Osteoblast (primary cell): ENCODE measurements around the gene TRA2B. TPM values are rescaled to one million over a fixed set of nuclear protein-coding genes. Genes with fewer than 3 reads are reported as not detected.

Source experiments
- DNase-seq: peaks from one replicate; pipeline ENCODE4 v3.0.0; 2011; ENCODE audit warnings: low spot score, mixed read lengths; ENCODE audit not compliant: insufficient read length; ENCODE audit errors: missing footprints
- H2AFZ ChIP-seq: 2 replicates; pipeline ENCODE4 v1.6.0; 2011; ENCODE audit warnings: mild to moderate bottlenecking, low read length
- H3K27ac ChIP-seq: 2 replicates; pipeline ENCODE4 v1.5.1; 2011; ENCODE audit warnings: mild to moderate bottlenecking, low read depth, low read length, moderate library complexity
- H3K27me3 ChIP-seq: 2 replicates; pipeline ENCODE4 v1.6.0; 2012; ENCODE audit warnings: mild to moderate bottlenecking, control low read depth, inconsistent platforms, low read length, moderate library complexity; ENCODE audit not compliant: insufficient read depth
- H3K36me3 ChIP-seq: 2 replicates; pipeline ENCODE4 v1.5.1; 2011; ENCODE audit warnings: mild to moderate bottlenecking, low read length, control low read depth, moderate library complexity; ENCODE audit not compliant: insufficient read depth
- H3K4me1 ChIP-seq: 2 replicates; pipeline ENCODE4 v1.5.1; 2011; ENCODE audit warnings: mild to moderate bottlenecking, low read length, control low read depth, moderate library complexity; ENCODE audit not compliant: insufficient read depth
- H3K4me2 ChIP-seq: 2 replicates; pipeline ENCODE4 v1.6.0; 2011; ENCODE audit warnings: mild to moderate bottlenecking, low read length; ENCODE audit not compliant: insufficient read depth
- H3K4me3 ChIP-seq: fragments of 200-600 bp; sonication (generic); 3 replicates; pipeline ENCODE4 v1.5.1; 2012; ENCODE audit warnings: mild to moderate bottlenecking, low read length, inconsistent platforms; ENCODE audit not compliant: insufficient read depth
- H3K79me2 ChIP-seq: 2 replicates; pipeline ENCODE4 v1.6.0; 2012; ENCODE audit warnings: mild to moderate bottlenecking, low read length, control low read depth, inconsistent platforms; ENCODE audit not compliant: insufficient read depth
- H3K9me3 ChIP-seq: 2 replicates; pipeline ENCODE4 v1.5.1; 2011; ENCODE audit warnings: low read depth, low read length, control low read depth
- H4K20me1 ChIP-seq: 2 replicates; pipeline ENCODE4 v1.6.0; 2012; ENCODE audit warnings: mild to moderate bottlenecking, low read length, control low read depth; ENCODE audit not compliant: insufficient read depth
- CTCF ChIP-seq: IDR thresholded peaks from 2 replicates; pipeline ENCODE4 v1.5.1; 2011; ENCODE audit warnings: mild to moderate bottlenecking, low read depth, low read length, moderate library complexity; ENCODE audit errors: extremely low read depth
- total RNA-seq: library from RNA; depleted of rRNA; stranded (reverse); fragments of >200 nt; gene quantifications from 2 replicates; pipeline ENCODE4 v1.2.3, GENCODE V29; 2012

Gene TRA2B
- total RNA-seq, 1 donor = 111 TPM

DNA sequence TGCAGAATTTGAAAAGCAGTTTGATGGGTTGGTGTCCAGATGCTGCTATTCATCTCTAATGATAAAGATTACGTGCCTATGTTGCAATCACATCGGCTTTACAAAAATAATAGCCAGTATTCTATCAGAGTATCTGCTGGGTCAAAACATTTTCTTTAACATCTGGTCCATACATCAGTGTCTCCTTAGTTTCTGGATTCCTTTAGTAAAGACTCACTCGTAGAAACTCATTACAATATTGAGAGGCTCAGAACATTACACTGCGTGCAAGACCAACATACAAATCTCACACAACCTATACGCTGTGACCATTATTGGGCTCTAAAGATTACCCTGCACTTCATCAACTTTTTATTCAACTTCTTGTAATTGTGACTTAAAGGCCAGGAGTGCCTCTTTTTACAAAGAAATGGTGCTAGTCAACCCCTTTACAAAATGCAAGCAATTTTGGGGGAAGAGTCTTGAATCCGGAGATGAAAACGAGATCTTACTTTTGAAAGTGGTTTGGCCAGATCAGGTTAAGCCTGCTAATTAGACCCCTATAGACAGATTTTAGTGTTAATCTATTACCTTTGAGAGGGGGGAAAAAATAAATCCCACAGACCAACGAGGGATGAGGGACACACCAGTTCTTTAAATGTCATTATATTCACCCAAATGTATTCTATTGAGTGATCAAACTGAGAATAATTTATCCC lies 2.9 kb downstream of the TRA2B start:
- no peaks in the 10 kb centered on the region for H3K9me3 ChIP-seq
- peaks cover 58% of the 10 kb centered on the region for H3K4me1 ChIP-seq
- H2AFZ ChIP-seq = no peak overlapping the region
- peak overlapping the region; percentile 100 for H3K27ac ChIP-seq
- peaks cover 79% of the 10 kb centered on the region for H3K79me2 ChIP-seq
- H3K27me3 ChIP-seq = no peaks in the 10 kb centered on the region
- peaks cover 17% of the 10 kb centered on the region for H3K36me3 ChIP-seq
- TF ChIP-seq CTCF = no peak
- H3K4me3 ChIP-seq = peak overlapping the region; percentile 96
- no peak for DNase-seq
- H3K4me2 ChIP-seq = peak overlapping the region; percentile 90
- peaks cover 77% of the 10 kb centered on the region for H4K20me1 ChIP-seq

DNA sequence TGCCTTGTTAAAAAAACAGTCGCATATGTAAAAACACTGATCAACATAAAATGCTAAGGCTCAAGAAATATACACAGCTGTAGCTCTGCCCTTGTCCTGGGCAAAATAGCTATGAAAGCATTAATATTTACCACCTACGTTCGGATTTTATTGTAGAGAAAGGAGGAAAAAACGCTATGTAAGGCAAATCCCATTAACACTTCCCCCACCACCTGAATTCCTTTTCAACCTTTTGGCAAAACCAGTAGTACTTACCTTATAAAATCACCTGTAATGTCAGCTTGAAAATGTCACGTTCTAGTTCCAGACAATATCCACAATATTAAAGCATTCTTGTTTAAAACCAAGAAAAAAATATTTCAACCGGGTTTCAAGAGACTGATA lies 3.6 kb downstream of the TRA2B start:
- Histone ChIP-seq H3K4me2 (peak overlapping the region; percentile 90), H3K4me1 (peaks cover 66% of the 10 kb centered on the region)

DNA sequence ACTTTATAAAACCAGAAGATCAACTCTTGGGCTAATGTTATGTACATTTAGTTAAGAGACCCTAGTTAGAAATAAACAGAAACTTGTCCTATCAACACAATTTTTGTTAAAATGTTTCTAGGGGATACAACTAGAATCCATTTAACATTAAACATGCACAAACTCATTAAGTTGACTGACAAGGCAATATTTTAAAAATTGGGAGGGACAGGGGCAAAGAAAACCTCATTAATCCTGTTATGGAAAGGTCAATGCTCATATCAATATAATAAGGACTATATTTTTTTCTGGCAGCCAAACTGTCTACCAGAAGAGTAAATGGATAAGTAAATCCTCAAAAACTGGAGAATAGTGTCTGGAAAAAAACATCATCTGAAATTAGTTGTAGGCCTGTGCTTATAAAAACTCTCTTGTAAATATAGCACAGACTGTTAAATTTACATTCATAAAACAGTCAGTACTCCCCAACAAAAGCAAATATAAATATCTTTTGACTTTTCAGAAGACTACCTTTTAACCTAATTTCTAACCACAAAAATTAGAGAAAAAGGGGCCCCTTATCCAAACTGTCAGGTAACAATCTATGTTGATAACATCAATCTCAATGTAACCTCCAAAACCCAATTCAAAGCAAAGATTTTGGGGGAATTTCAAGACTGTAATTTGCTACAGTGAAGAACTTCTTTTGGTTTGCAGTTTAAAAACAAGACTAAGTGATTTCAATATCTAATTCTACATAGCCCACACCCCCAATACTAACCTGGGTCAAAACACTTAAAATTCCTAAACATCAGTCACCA lies 4.2 kb downstream of the TRA2B start:
- no peak for TF ChIP-seq CTCF
- DNase-seq = no peak
- H3K4me3 ChIP-seq = peak overlapping the region; percentile 96
- peaks cover 72% of the 10 kb centered on the region for H3K4me1 ChIP-seq
- H3K27ac ChIP-seq = peak overlapping the region; percentile 100
- peaks cover 90% of the 10 kb centered on the region for H4K20me1 ChIP-seq
- peaks cover 20% of the 10 kb centered on the region for H3K36me3 ChIP-seq
- H3K27me3 ChIP-seq = no peaks in the 10 kb centered on the region
- H3K79me2 ChIP-seq = peaks cover 92% of the 10 kb centered on the region
- H3K4me2 ChIP-seq = peak overlapping the region; percentile 90
- H2AFZ ChIP-seq = no peak overlapping the region
- H3K9me3 ChIP-seq = no peaks in the 10 kb centered on the region

More for the DNA sequence above, 3.6 kb downstream of the TRA2B start:
- no peak for TF ChIP-seq CTCF
- Histone ChIP-seq H3K79me2 (peaks cover 87% of the 10 kb centered on the region), H3K9me3 (no peaks in the 10 kb centered on the region), H4K20me1 (peaks cover 84% of the 10 kb centered on the region), H3K36me3 (peaks cover 20% of the 10 kb centered on the region), H3K27ac (peak overlapping the region; percentile 100), H3K27me3 (no peaks in the 10 kb centered on the region), H3K4me3 (peak overlapping the region; percentile 96), H2AFZ (no peak overlapping the region)
- DNase-seq = no peak
